Mononuclear cell (primary cell): Measurements from ENCODE around the gene UCK2. TPM values are rescaled to one million over a fixed set of nuclear protein-coding genes. Genes with fewer than 3 reads are reported as not detected.

ENCODE experiments used
- H3K27me3 ChIP-seq: 2 replicates; pipeline ENCODE4 v1.6.0; 2011; ENCODE audit warnings: low read length, control low read depth; ENCODE audit not compliant: insufficient read depth
- H3K4me1 ChIP-seq: 2 replicates; pipeline ENCODE4 v1.5.1; 2011; ENCODE audit warnings: mild to moderate bottlenecking, low read length, control low read depth; ENCODE audit not compliant: insufficient read depth
- H3K4me3 ChIP-seq: 2 replicates; pipeline ENCODE4 v1.5.1; 2011; ENCODE audit warnings: mild to moderate bottlenecking, low read length, moderate library complexity
- H3K9me3 ChIP-seq: 2 replicates; pipeline ENCODE4 v1.5.1; 2011; ENCODE audit warnings: low read depth, mild to moderate bottlenecking, control low read depth, low read length
- total RNA-seq: library from RNA; depleted of rRNA; stranded (reverse); fragments of >200 nt; gene quantifications from one replicate; pipeline ENCODE4 v1.2.3, GENCODE V29; 2012

Gene UCK2
- total RNA-seq, 1 donor: 5.2 TPM

DNA sequence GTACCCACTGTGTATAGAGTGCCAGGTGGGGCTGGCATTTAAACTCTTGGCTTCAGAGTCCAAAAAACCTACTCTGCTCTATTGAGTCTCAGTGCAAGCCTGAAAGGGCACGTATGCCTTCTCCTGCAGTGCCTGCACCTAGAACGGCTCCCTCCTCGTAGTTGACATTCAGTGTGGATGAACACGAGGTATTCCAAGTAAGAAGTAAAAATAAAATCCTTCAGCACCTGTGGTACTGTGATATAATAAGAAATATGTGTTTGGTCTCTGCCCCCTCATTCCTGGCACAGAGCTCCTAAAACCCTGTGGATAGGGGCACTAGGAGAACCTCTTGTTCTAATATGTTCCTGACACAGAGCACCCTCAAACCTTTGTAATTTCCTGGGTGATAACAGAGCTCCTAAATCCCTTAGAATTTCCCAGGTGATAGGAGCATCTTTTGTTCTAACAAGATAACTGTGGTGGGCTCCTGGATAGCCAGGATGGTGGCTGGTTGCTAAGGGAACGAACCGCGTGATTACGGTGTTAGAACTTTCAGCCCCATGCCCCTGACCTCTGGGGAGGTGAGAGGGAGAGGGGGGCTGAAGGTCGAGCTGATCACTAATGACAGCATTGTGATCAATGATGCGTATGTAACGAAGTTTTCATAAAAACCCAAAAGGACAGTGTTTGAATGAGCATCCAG is 16.8 kb downstream of the UCK2 start:
- Histone ChIP-seq H3K4me1 (peaks cover 30% of the 10 kb centered on the region), H3K4me3 (no peak overlapping the region), H3K27me3 (no peaks in the 10 kb centered on the region), H3K9me3 (no peaks in the 10 kb centered on the region)

DNA sequence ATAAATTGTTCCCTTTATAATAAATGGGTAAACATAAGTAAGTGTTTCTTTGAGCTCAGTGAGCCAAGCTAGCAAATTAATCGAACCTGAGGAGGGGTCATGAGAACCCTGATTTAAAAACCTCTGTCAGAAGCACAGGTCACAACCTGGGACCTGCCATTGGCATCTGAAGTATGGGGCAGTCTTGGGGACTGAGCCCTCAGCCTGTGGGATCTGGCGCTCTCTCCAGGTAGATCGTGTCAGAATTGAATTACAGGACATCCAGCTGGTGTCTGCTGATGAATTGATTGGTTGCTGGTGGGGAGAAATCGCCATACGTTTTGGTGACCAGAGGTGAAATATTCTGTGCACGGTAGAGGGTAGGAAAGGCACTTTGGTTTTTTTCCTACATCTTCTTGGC is 17.5 kb downstream of the UCK2 start:
- H3K4me3 ChIP-seq: no peak overlapping the region
- peaks cover 37% of the 10 kb centered on the region for H3K4me1 ChIP-seq
- H3K9me3 ChIP-seq: no peaks in the 10 kb centered on the region
- H3K27me3 ChIP-seq: no peaks in the 10 kb centered on the region

DNA sequence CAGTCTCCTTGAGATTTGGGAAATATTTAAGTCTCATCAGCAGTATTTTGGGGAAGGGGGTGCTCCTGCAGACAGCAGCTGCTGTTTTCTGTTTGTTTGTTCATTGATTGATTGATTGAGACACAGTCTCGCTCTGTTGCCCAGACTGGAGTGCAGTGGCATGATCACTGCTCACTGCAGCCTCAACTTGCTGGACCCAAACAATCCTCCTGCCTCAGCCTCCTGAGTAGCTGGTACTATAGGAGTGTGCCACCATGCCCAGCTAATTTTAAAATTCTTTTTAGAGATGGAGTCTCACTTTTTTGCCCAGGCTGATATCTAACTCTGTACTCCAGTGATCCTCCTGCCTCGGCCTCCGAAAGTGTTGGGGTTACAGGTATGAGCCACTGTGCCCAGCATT is 18.2 kb downstream of the UCK2 start:
- Histone ChIP-seq H3K4me3 (no peak overlapping the region), H3K4me1 (peaks cover 43% of the 10 kb centered on the region), H3K27me3 (no peaks in the 10 kb centered on the region), H3K9me3 (no peaks in the 10 kb centered on the region)

DNA sequence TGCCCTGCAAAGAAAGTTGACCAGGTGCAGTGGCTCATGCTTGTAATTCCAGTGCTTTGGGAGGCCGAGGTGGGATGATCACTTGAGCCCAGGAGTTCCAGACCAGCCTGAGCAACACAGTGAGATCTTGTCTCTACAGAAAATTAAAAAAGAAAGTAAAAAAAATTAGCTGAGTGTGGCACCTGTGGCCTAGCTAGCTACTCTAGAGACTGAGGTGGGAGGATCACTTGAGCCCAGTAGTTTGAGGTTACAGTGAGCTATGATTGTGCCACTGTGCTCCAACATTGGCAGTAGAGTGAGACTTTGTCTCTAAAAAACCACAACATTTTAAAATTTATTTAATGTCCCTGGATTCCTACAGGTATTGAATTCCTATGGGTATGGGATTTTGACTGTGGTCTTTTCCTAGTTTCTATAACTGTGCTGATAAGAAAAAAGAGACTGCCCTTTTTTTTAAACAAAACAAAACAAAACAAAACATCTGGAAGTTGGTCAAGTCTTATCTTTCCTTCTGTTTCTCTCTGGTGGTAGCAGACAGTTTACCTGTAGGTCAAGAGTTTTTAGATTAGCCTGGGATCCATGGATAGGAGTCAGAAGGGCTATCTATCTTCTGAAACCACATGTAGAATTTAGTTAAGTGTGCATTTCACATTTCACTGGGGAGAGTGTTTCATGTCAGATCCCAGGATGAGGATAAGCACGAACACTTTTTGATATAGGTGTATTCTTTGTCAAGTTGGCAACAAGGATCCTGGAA is 18.8 kb downstream of the UCK2 start:
- H3K9me3 ChIP-seq: no peaks in the 10 kb centered on the region
- H3K4me1 ChIP-seq: peaks cover 49% of the 10 kb centered on the region
- H3K4me3 ChIP-seq: no peak overlapping the region
- H3K27me3 ChIP-seq: no peaks in the 10 kb centered on the region

DNA sequence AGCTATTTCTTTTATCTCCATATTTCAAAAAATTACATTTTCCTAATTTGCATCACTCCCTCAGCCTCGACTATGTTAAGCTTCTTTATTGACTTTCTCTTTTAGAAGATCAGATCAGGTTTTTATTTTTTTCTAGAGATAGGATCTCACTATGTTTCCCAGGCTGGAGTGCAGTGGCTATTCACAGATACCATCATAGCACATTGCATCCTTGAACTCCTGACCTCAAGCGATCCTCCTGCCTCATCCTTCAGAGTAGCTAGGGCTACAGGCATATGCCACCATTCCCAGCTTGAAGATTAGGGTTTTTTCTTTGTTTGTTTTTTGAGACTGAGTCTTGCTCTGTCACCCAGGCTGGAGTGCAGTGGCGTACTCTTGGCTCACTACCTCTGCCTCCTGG is 20.1 kb downstream of the UCK2 start:
- Histone ChIP-seq H3K4me3 (no peak overlapping the region), H3K27me3 (no peaks in the 10 kb centered on the region), H3K9me3 (no peaks in the 10 kb centered on the region), H3K4me1 (peaks cover 42% of the 10 kb centered on the region)

DNA sequence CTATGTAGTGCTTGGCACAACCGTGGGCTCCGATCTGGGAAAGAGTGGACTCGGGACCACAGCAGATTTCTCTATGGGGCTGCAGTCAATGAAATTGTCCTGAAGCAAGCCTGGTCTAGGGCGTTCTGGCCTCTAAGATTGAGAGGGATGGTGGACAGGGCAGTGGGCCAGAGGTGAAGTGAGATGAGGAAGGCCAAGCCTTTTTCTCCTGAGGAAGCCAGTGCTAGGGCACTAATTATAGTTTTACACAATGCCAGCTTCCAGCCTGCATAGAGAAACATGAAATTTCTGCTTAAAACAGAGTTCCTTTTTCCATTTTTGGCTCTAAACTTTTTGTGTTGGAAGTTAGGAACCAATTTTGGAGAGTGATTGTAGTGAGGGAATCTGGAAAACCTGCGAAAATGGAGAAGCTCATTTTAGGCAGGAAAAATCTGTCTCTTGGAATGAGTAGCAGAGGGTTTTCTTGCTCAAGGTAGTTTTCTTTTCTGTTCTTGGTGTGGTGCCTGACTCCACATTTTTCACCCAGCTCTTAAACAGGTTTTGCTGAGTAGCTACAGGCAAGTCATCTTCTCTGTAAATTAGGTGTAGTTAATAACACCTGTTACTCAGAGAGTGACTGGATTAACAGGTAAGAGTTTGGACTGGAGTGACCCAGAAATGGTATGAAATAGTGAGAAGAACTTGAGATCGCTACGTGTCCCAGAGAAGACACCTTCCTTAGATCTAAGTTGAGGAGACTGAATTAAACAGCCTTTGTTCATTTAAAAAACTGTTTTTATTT is 22.1 kb downstream of the UCK2 start:
- Histone ChIP-seq H3K4me3 (no peak overlapping the region), H3K27me3 (no peaks in the 10 kb centered on the region), H3K4me1 (peaks cover 50% of the 10 kb centered on the region), H3K9me3 (no peaks in the 10 kb centered on the region)

DNA sequence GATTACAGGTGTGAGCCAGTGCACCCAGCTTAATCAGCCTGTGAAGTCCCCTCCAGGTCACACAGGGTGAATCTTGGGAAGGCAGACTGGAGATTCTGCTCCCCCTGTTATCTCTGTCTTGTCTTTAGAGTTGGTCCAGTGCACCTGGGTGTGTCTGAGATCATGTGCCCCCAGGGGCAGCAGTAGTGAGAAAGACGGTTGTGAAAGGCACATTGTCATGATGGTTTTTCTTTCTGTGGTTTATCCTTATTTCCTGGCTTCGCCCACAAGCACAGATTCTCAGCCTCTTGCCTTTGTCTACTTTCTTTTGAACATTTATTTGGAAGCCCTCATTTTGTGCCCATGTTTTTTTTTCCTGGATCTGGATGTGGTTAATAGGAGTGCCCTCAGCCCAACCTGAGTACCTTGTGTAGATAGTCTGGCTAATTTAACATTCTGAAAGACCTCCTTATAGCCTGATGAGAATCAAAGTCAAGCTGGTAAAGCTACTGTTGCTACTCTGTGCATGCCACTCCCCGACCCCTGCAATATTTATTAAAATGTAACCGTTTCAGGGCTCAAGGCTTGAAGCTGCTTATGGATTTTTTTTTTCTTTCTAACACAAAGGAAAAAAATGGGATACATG is 23.7 kb downstream of the UCK2 start:
- no peaks in the 10 kb centered on the region for H3K27me3 ChIP-seq
- no peak overlapping the region for H3K4me3 ChIP-seq
- H3K9me3 ChIP-seq: no peaks in the 10 kb centered on the region
- H3K4me1 ChIP-seq: peaks cover 66% of the 10 kb centered on the region

DNA sequence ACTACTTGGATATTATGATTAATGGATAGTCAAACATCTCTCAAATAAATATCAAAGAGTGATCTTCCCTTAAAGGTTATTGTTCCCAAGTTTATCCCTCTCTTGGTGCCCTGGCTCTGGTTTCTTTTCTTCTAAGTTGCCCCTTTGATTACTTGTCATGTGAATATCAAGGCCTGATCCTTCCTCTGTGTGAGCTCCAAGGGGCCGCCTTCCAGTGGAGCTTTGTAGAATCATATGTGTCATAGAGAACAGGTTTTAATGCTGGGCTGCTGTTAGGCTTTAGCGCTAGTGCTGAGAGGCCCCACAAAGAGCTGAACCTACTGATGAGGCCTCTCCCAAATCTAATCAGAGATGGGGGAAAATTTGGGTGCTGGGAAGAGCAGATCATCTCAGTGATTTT is 25.5 kb downstream of the UCK2 start:
- no peaks in the 10 kb centered on the region for H3K27me3 ChIP-seq
- H3K9me3 ChIP-seq: no peaks in the 10 kb centered on the region
- no peak overlapping the region for H3K4me3 ChIP-seq
- H3K4me1 ChIP-seq: peaks cover 83% of the 10 kb centered on the region

DNA sequence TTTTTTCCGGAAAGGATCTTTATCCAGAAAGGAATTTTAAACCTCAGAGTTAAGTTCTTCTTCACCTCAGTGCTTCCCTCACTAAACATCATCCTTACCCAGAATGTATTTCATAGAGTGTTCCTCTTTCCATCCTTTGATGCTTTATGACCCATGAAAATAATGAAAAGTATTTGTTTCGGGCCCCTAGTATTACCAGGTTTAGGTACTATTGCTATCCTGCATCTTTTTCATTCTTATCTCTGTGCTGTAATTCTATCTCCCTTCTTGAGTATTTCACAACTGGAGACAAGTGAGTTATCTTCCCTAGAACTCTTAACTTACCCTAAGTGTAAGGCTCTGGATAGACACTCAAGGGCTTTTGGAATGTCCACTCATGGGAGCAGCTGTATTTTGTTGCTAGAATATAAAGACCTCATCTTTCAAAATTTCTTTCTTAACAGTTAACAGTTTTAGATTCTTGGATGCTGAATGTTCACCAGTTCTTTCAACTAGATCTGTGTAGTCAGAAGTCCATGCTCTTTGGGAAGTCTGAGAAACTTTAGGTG is 26.2 kb downstream of the UCK2 start:
- no peaks in the 10 kb centered on the region for H3K9me3 ChIP-seq
- H3K4me1 ChIP-seq: peaks cover 90% of the 10 kb centered on the region
- no peak overlapping the region for H3K4me3 ChIP-seq
- H3K27me3 ChIP-seq: no peaks in the 10 kb centered on the region

DNA sequence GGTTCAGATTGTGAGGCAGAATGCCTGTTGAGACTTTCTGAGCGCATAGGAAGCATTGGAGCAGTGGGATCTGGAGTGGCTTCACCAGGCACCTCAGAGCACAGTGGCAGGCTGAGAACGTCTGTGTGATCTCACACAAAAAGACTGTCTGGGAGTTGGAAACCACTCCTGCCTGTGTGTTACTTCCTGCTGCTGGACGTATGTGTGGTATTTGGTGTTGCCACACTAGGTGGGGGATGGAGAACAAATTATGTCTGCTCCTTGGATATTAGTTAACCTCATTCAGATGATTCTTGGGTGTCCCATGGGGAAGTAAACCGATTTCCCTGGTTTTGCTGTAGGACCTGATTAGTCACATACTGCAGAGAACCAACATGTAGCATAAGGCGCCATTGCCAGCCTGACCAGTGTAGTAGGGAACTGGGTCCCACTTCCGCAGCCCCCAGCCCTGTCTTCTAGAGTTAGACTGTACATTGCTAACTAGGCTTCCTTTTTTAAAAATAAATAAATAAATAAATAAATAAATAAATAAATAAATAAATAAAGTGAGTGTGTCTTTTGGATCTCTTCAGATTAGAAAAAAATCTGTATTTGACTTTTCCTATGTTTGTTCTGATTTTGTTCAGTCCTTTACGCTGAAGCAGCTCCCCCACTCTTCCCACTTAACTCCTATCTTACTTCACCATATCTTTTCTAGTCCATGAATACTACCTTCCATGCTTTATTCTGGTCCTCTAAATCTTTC is 26.9 kb downstream of the UCK2 start:
- no peak overlapping the region for H3K4me3 ChIP-seq
- no peaks in the 10 kb centered on the region for H3K9me3 ChIP-seq
- peaks cover 87% of the 10 kb centered on the region for H3K4me1 ChIP-seq
- no peaks in the 10 kb centered on the region for H3K27me3 ChIP-seq

DNA sequence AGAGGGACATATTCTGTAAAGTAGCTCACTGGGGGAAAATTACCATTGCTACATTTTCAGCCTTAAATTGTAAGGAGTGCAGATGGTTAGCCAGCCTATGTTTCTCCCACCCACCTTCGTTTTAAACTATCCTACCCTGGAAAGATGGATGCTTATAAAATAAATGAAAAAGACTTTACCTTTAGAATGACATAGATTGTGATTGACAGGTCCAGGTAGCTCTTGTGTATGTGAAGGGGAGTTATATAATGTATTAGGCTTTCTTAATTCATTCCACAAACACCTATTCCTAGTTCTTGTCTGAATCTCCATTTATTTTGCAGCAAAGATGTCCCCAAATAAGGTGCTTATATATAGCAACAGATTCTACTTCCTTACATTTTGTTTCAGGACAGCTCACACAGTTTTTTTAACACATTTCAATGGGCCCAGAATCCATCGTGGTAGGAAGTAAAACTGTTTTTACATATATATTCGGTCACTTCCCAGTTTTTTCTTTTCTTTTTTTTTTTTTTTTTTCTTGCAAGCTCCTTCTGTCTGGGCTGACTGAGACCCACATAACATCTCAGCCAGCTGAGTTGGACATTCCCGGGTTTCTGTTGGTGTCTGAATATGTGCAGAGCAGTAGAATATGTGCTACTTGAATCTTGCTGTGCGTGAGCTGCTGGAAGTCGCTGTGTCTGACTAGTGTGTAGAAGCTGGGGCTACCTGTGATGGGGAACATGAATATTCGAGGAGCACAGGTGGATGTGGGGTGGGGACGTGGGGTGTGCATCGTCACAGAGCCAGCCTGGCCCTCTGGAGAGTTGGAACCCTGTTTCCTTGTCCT is 27.8 kb downstream of the UCK2 start:
- no peak overlapping the region for H3K4me3 ChIP-seq
- no peaks in the 10 kb centered on the region for H3K27me3 ChIP-seq
- no peaks in the 10 kb centered on the region for H3K9me3 ChIP-seq
- H3K4me1 ChIP-seq: peaks cover 77% of the 10 kb centered on the region

DNA sequence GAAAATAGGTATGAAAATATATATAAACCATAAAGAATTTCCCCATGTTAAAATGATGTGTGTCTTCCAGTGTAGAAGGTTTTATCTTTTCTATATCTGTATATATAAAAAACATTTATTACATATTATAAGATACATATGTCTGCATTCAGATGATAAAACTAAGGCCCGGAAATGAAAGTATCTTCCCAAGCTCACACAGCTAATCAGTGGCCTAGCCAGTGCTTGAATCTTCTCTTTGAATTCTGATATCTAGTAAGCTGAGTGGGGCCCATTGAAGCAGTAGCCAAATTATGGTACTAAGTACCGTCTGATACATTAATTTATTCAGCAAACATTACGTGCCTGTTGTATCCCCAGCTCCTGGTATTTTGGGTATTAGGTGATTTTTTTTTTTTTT is 28.6 kb downstream of the UCK2 start:
- no peak overlapping the region for H3K4me3 ChIP-seq

DNA sequence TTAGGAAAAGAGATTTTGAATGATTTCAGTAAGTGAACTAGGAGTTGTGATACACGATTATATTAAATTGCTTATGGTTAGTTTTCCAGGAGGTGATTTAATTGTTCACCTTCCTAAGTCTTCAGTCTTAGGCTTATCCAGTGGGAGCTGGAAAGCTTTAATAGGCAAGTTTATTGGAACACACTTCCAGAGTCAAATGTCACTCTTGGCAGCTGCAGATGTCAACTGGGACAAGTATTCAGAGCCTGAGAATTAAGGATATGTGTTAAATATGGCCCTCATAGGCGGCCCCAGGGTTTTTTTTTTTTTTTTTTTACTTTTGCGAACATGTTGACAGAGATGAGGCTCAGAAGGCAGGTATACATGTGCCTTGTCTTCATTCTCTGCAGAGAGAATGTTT is 29.2 kb downstream of the UCK2 start:
- H3K9me3 ChIP-seq: no peaks in the 10 kb centered on the region
- no peak overlapping the region for H3K4me3 ChIP-seq
- H3K4me1 ChIP-seq: peaks cover 64% of the 10 kb centered on the region
- H3K27me3 ChIP-seq: no peaks in the 10 kb centered on the region

More for the DNA sequence above, 28.6 kb downstream of the UCK2 start:
- Histone ChIP-seq H3K4me1 (peaks cover 69% of the 10 kb centered on the region), H3K27me3 (no peaks in the 10 kb centered on the region), H3K9me3 (no peaks in the 10 kb centered on the region)
